MM.1S (cell line): ENCODE measurements around the gene ABHD17B.

Experiments
- EZH2 ChIP-seq: fragments of 300-600 bp; sonication (generic); optimal IDR thresholded peaks from 2 replicates; pipeline ENCODE3; 2017; ENCODE audit warnings: low read depth, mild to moderate bottlenecking, antibody characterized with exemption, low read length, mixed read lengths
- EZH2phosphoT487 ChIP-seq: fragments of 300-600 bp; sonication (generic); IDR thresholded peaks from 2 replicates; pipeline ENCODE4 v1.6.1; 2018; ENCODE audit warnings: antibody characterized with exemption, low read length
- TF ChIP-seq, protein P1 (sequence below): fragments of 300-600 bp; sonication (generic); IDR thresholded peaks from 2 replicates; pipeline ENCODE4 v1.5.1; 2016; ENCODE audit warnings: antibody characterized with exemption, low read length, mixed read lengths

DNA sequence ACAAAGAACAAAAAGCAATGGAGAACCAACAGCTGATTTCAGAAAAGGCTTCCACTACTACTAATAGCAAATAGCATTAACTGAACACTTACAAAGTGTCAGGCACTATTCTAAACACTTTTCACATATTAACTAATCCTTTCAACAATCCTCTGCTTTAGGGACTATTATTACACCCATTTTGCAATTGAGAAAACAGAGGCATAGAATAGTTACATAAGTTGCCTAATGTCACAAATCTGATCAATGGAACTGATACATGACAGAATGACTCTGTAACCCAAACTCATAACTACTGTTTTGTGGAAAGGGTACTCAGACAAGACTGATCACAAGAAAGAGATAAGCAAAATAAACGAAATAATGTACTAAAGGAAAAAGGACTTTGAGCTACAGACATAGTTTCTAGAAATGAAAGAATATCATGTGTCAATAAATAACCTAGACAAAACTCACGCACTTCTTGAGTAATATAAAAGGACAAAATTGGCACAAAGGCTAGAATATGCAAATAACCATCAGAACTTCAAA is 31.3 kb downstream of the ABHD17B start:
- TF ChIP-seq, protein P1, sequence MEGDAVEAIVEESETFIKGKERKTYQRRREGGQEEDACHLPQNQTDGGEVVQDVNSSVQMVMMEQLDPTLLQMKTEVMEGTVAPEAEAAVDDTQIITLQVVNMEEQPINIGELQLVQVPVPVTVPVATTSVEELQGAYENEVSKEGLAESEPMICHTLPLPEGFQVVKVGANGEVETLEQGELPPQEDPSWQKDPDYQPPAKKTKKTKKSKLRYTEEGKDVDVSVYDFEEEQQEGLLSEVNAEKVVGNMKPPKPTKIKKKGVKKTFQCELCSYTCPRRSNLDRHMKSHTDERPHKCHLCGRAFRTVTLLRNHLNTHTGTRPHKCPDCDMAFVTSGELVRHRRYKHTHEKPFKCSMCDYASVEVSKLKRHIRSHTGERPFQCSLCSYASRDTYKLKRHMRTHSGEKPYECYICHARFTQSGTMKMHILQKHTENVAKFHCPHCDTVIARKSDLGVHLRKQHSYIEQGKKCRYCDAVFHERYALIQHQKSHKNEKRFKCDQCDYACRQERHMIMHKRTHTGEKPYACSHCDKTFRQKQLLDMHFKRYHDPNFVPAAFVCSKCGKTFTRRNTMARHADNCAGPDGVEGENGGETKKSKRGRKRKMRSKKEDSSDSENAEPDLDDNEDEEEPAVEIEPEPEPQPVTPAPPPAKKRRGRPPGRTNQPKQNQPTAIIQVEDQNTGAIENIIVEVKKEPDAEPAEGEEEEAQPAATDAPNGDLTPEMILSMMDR = no peak
- TF ChIP-seq EZH2phosphoT487 = no peak
- TF ChIP-seq EZH2 = no peak
